Nasal cavity respiratory epithelium epithelial cell of viscerocranial mucosa (primary cell): ENCODE measurements around the gene ART5. TPM values are rescaled to one million over a fixed set of nuclear protein-coding genes. Genes with fewer than 3 reads are reported as not detected.

ENCODE experiments used
- total RNA-seq: library from RNA; depleted of rRNA; stranded (reverse); fragments of >200 nt; gene quantifications from 2 replicates; pipeline ENCODE4 v1.2.3, GENCODE V29; 2014

Gene ART5
- not detected in 2 replicates for total RNA-seq

DNA sequence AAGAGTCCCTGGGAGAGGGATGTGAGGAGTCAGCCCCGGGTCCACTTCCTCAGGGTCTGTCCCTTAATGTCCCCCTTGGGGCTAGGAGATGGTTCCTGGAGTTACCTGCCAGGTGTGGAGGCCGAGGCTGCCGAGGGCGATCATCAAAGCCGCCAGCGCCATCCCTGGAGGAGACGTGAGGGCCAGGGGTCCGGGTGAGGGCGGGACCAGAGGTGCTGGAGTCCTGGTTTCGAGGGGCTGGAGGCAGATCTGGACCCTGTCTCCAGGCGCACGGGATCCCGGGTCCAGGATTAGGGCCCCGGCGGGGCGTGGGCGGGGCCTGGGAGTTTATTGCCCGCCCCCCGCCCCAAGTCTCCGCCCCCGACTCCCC, at the start of gene ART5:
TSS of gene ART5 (minus strand) at position 292 of the 370 bp plus-strand sequence. CDS start at position 162, 130 bp downstream.

DNA sequence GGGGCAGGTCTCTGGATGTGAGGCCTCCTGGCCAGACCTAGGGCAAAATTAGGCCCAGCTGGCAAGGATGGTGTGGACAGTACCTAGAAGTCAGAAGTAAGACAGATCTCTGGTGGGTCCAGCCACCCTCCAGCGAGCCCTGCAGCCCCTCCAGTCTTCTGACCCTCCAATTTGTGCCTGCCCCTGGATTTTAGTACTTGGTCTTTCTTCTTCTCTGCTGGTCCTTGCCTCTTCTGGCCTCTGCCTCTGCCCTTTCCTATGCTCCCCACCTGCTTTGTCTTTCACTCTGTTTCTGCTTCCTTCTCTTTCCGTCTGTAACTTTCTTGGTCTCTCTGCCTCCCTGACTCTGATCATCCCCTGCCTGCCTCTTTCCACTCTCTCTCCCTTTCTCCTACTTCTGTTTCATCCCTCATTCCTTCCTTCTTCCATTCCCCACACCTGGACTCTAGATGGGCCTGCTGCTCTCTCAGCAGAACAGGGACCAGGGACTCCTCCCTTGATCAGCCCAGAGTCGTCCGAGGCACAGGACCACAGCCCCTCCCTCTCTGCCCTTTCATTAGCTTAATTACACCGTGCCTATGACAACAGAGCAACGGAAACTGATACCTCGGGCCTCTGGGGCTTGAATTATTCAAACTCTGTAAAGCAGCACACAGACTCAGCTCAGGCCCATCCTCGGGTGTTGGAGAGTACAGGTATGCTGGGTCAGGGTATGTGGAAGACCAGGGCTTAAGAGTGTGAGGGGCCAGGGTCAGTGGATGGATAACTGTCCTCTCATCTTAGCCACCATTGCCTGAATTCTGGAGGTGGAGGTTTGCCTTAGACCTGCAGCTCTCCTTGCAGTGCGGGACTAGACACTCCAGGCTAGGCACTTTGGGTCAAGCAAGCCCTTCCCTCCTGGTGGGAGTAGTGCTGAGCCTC, 29.8 kb upstream of the ART5 start, which contains the start of gene CHRNA10:
TSS of gene CHRNA10 (minus strand) at position 51 of the 921 bp plus-strand sequence. CDS start 72 bp downstream, outside the sequence.

GRCh38 chr11:3644817-3645235, 3.0 kb upstream of the ART5 start, which contains the start of gene ART1:
Gene ART1, plus strand, starts transcription at chr11:3645128. Its CDS starts 14,086 bp downstream, at chr11:3659214.

Other genes with a start within 250 kb of the ART5 start
- gene ART1, start 3.1 kb upstream of the ART5 start, total RNA-seq: not detected in 2 replicates
- gene CHRNA10, start 29.4 kb upstream of the ART5 start, total RNA-seq: 0.34 and 1.00 TPM in 2 replicates
- 122 TPM in 2 replicates for gene NUP98, start 155.6 kb upstream of the ART5 start, total RNA-seq
- gene PGAP2, start 166.6 kb upstream of the ART5 start, total RNA-seq: 34.3 and 34.9 TPM in 2 replicates
- 5.8 and 15.3 TPM in 2 replicates for gene RHOG, start 199.0 kb upstream of the ART5 start, total RNA-seq
- 62.2 and 86.6 TPM in 2 replicates for gene STIM1, start 213.7 kb upstream of the ART5 start, total RNA-seq